Liver (tissue), 9 donors: ENCODE data around the gene DAND5. TPM values are rescaled to one million over a fixed set of nuclear protein-coding genes. Genes with fewer than 3 reads are reported as not detected.
A peak's percentile ranks its signal among the peaks of the same experiment; 100 is the strongest.

Experiments used
- DNase-seq: peaks from one replicate; pipeline ENCODE4 v3.0.0-alpha.2; 2017; ENCODE audit warnings: low spot score
- H3K27ac ChIP-seq, 2 donors: one replicate each; pipeline ENCODE4 v1.7.0; 2013; ENCODE audit warnings: inconsistent platforms in 2 of 2, low read length in 2 of 2, control low read depth in 1 of 2, low read depth in 1 of 2, mild to moderate bottlenecking in 1 of 2
- H3K27me3 ChIP-seq, 4 donors: one replicate each; pipeline versions ENCODE4 v1.6.1 to v1.7.0; 2013; ENCODE audit warnings: low read length in 3 of 4, inconsistent platforms in 1 of 4, mild to moderate bottlenecking in 1 of 4, moderate library complexity in 1 of 4; ENCODE audit not compliant: control insufficient read depth in 4 of 4, insufficient read depth in 4 of 4
- H3K36me3 ChIP-seq, 4 donors: one replicate each; pipeline versions ENCODE4 v1.6.1 to v1.7.0; 2013; ENCODE audit warnings: low read length in 3 of 4, mild to moderate bottlenecking in 3 of 4, low read depth in 1 of 4, moderate library complexity in 1 of 4; ENCODE audit not compliant: control insufficient read depth in 4 of 4, insufficient read depth in 3 of 4
- H3K4me1 ChIP-seq, 4 donors: one replicate each; pipeline versions ENCODE4 v1.6.1 to v1.7.0; 2013; ENCODE audit warnings: low read length in 3 of 4, mild to moderate bottlenecking in 3 of 4, moderate library complexity in 1 of 4; ENCODE audit not compliant: control insufficient read depth in 4 of 4, insufficient read depth in 4 of 4
- H3K4me3 ChIP-seq, 3 donors: one replicate each; pipeline versions ENCODE4 v1.6.1 to v1.7.0; 2013; ENCODE audit warnings: low read length in 3 of 3, control low read depth in 1 of 3, low read depth in 1 of 3, mild to moderate bottlenecking in 1 of 3
- H3K9ac ChIP-seq, 2 donors: one replicate each; pipeline ENCODE4 v1.7.0; 2013; ENCODE audit warnings: low read length in 2 of 2, mild to moderate bottlenecking in 2 of 2, moderate library complexity in 2 of 2, control low read depth in 1 of 2, low read depth in 1 of 2
- H3K9me3 ChIP-seq, 4 donors: one replicate each; pipeline versions ENCODE4 v1.6.1 to v1.7.0; 2013; ENCODE audit warnings: low read length in 3 of 4; ENCODE audit not compliant: control insufficient read depth in 4 of 4
- EGR1 ChIP-seq, 2 donors: IDR thresholded peaks; 2 replicates each; pipeline ENCODE4 v1.6.1; 2016 to 2018; ENCODE audit warnings: antibody characterized with exemption in 2 of 2, low read depth in 2 of 2
- FOXA2 ChIP-seq: IDR thresholded peaks from 2 replicates; pipeline ENCODE4 v1.6.1; 2016; ENCODE audit warnings: antibody characterized with exemption
- GABPA ChIP-seq, 2 donors: IDR thresholded peaks in 1 of 2; conservative IDR thresholded peaks in 1 of 2; 2 replicates each; pipeline ENCODE4 v1.6.1; 2016; ENCODE audit warnings: antibody characterized with exemption in 2 of 2, mild to moderate bottlenecking in 1 of 2, moderate library complexity in 1 of 2
- HNF4A ChIP-seq, 2 donors: conservative IDR thresholded peaks; 2 replicates each; pipeline ENCODE4 v1.6.1; 2016; ENCODE audit warnings: antibody characterized with exemption in 2 of 2, mild to moderate bottlenecking in 2 of 2
- HNF4G ChIP-seq: IDR thresholded peaks from 2 replicates; pipeline ENCODE4 v1.6.1; 2016; ENCODE audit warnings: antibody characterized with exemption
- JUND ChIP-seq, 2 donors: IDR thresholded peaks; 2 replicates each; pipeline ENCODE4 v1.6.1; 2016; ENCODE audit warnings: antibody characterized with exemption in 2 of 2
- NR2F2 ChIP-seq: IDR thresholded peaks from 2 replicates; pipeline ENCODE4 v1.6.1; 2016; ENCODE audit warnings: antibody characterized with exemption
- RAD21 ChIP-seq, 2 donors: IDR thresholded peaks; 2 replicates each; pipeline ENCODE4 v1.6.1; 2016; ENCODE audit warnings: antibody characterized with exemption in 2 of 2, mild to moderate bottlenecking in 2 of 2
- RXRA ChIP-seq, 2 donors: IDR thresholded peaks; 2 replicates each; pipeline ENCODE4 v1.6.1; 2017 to 2018; ENCODE audit warnings: antibody characterized with exemption in 2 of 2, mild to moderate bottlenecking in 1 of 2
- SP1 ChIP-seq: IDR thresholded peaks from 2 replicates; pipeline ENCODE4 v1.6.1; 2018; ENCODE audit warnings: antibody characterized with exemption, mild to moderate bottlenecking
- TAF1 ChIP-seq: conservative IDR thresholded peaks from 2 replicates; pipeline ENCODE4 v1.6.1; 2016; ENCODE audit warnings: antibody characterized with exemption, mild to moderate bottlenecking
- YY1 ChIP-seq: IDR thresholded peaks from 2 replicates; pipeline ENCODE4 v1.6.1; 2016; ENCODE audit warnings: antibody characterized with exemption, mild to moderate bottlenecking
- WGBS: extraction: QIAGEN DNeasy Blood & Tissue Kit; methylation state at CpG from one replicate; pipeline ENCODE4 v1.1.7; 2013; 5-methylcytosine and 5-hydroxymethylcytosine counted together
- polyA plus RNA-seq, 2 donors: library from polyadenylated mRNA; stranded (reverse) in 1 of 2; unstranded in 1 of 2; fragments of 200-250 nt in 1 of 2; fragments of >200 nt in 1 of 2; fragmentation: Nextera tagmentation in 1 of 2; extraction: Ambion mirVana in 1 of 2; gene quantifications; one replicate each; pipeline versions ENCODE4 v1.2.1 to v1.2.3, GENCODE V29; 2013 to 2015
- total RNA-seq, 2 donors: library from RNA; depleted of rRNA; stranded (reverse); fragments of >200 nt; gene quantifications; one replicate each; pipeline ENCODE4 v1.2.3, GENCODE V29; 2014
- TF ChIP-seq, protein P1 (sequence below): fragments of 150-350 bp; IDR thresholded peaks from 2 replicates; pipeline ENCODE4 v1.5.1; 2017; ENCODE audit warnings: improper control_type of control experiment, low read depth, low read length; ENCODE audit not compliant: missing input control
- TF ChIP-seq, protein P2 (sequence below): IDR thresholded peaks from 2 replicates; pipeline ENCODE4 v1.6.1; 2016; ENCODE audit warnings: antibody characterized with exemption
- TF ChIP-seq, protein P3 (sequence below): IDR thresholded peaks from 2 replicates; pipeline ENCODE4 v1.6.1; 2016; ENCODE audit warnings: antibody characterized with exemption
- TF ChIP-seq, protein P4 (sequence below): IDR thresholded peaks from 2 replicates; pipeline ENCODE4 v1.6.1; 2016; ENCODE audit warnings: antibody characterized with exemption
- TF ChIP-seq, protein P5 (sequence below): IDR thresholded peaks from 2 replicates; pipeline ENCODE4 v1.6.1; 2016; ENCODE audit warnings: antibody characterized with exemption, mild to moderate bottlenecking
- donor health status: healthy.
- donor health status: healthy.
- donor health status: healthy.
- donor health status: healthy.
- donor health status: healthy.

Gene DAND5
- total and polyA plus RNA-seq, 4 donors = 0.23 TPM; not detected in 3

DNA sequence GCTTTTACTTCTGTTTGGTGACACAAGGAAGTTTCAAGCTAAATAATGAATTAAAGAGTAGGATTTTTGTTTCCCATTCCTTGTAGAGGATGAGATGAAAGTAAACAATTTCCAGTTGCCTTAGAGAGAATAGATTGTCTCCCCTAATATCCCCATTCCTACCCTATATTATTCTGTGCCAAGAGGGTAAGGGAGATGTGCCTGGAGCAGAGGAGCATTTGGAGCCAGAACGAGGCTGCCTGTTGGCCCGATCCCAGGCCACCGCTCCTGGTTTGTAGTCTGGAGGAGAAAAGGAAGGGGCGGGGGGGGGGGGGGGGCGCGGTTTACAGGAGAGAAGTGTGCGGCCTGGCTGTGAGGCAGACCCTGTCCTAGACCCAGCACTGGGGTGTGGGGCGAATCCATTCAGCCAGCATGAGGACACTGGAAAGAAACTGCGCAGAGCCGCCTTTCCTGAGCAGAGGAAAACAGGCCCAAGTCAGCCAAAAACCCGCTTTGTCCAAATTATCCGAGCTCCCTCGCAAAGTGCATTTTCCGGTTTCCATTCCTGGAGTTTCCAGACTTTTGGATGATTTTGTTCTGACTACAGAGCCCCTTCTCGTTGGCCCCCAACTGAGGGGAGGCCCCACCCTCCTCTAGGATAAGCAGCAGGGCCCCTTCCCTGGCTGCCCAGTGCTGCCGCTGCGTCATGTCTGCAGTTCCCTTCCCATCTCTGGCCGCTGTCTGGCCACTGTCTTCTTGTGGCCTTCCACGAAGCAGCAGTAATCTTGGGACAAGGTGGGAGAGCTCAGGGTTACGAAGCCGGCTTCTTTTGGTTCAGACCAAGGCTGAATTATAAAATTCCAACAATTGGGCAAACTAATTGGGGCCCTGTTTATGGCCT lies 48.9 kb downstream of the DAND5 start:
- WGBS = 67% methylated on average over 21 of the region's 21 CpGs
- no peak for DNase-seq
- H3K27ac ChIP-seq = peak overlapping the region in 1 of 2 donors; percentile 32
- H3K4me1 ChIP-seq = peaks cover under 1 to 44% (median 19%) of the 10 kb centered on the region in 4 donors
- no peak overlapping the region for H3K4me3 ChIP-seq
- H3K27me3 ChIP-seq = no peaks in the 10 kb centered on the region
- TF ChIP-seq, protein P1, sequence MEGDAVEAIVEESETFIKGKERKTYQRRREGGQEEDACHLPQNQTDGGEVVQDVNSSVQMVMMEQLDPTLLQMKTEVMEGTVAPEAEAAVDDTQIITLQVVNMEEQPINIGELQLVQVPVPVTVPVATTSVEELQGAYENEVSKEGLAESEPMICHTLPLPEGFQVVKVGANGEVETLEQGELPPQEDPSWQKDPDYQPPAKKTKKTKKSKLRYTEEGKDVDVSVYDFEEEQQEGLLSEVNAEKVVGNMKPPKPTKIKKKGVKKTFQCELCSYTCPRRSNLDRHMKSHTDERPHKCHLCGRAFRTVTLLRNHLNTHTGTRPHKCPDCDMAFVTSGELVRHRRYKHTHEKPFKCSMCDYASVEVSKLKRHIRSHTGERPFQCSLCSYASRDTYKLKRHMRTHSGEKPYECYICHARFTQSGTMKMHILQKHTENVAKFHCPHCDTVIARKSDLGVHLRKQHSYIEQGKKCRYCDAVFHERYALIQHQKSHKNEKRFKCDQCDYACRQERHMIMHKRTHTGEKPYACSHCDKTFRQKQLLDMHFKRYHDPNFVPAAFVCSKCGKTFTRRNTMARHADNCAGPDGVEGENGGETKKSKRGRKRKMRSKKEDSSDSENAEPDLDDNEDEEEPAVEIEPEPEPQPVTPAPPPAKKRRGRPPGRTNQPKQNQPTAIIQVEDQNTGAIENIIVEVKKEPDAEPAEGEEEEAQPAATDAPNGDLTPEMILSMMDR = no peak
- TF ChIP-seq RXRA (IDR thresholded peaks at IDR 0.05) = no peak
- TF ChIP-seq, protein P2, sequence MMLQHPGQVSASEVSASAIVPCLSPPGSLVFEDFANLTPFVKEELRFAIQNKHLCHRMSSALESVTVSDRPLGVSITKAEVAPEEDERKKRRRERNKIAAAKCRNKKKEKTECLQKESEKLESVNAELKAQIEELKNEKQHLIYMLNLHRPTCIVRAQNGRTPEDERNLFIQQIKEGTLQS = no peak
- no peak for TF ChIP-seq FOXA2
- no peak for TF ChIP-seq GABPA (IDR thresholded peaks at IDR 0.05 in 1 of 2, conservative IDR thresholded peaks at IDR 0.05 in 1 of 2)
- no peak for TF ChIP-seq YY1
- no peak for TF ChIP-seq JUND (IDR thresholded peaks at IDR 0.05)
- TF ChIP-seq RAD21 (IDR thresholded peaks at IDR 0.05) = no peak
- TF ChIP-seq HNF4A (conservative IDR thresholded peaks at IDR 0.05) = no peak
- TF ChIP-seq, protein P3, sequence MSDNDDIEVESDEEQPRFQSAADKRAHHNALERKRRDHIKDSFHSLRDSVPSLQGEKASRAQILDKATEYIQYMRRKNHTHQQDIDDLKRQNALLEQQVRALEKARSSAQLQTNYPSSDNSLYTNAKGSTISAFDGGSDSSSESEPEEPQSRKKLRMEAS = no peak
- no peak for TF ChIP-seq NR2F2
- TF ChIP-seq, protein P4, sequence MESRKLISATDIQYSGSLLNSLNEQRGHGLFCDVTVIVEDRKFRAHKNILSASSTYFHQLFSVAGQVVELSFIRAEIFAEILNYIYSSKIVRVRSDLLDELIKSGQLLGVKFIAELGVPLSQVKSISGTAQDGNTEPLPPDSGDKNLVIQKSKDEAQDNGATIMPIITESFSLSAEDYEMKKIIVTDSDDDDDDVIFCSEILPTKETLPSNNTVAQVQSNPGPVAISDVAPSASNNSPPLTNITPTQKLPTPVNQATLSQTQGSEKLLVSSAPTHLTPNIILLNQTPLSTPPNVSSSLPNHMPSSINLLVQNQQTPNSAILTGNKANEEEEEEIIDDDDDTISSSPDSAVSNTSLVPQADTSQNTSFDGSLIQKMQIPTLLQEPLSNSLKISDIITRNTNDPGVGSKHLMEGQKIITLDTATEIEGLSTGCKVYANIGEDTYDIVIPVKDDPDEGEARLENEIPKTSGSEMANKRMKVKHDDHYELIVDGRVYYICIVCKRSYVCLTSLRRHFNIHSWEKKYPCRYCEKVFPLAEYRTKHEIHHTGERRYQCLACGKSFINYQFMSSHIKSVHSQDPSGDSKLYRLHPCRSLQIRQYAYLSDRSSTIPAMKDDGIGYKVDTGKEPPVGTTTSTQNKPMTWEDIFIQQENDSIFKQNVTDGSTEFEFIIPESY = no peak
- no peak for TF ChIP-seq TAF1
- TF ChIP-seq SP1 = no peak
- no peak for TF ChIP-seq EGR1 (IDR thresholded peaks at IDR 0.05; ENCODE audit: low read depth in 2 of 2)
- no peak for TF ChIP-seq HNF4G
- TF ChIP-seq, protein P5, sequence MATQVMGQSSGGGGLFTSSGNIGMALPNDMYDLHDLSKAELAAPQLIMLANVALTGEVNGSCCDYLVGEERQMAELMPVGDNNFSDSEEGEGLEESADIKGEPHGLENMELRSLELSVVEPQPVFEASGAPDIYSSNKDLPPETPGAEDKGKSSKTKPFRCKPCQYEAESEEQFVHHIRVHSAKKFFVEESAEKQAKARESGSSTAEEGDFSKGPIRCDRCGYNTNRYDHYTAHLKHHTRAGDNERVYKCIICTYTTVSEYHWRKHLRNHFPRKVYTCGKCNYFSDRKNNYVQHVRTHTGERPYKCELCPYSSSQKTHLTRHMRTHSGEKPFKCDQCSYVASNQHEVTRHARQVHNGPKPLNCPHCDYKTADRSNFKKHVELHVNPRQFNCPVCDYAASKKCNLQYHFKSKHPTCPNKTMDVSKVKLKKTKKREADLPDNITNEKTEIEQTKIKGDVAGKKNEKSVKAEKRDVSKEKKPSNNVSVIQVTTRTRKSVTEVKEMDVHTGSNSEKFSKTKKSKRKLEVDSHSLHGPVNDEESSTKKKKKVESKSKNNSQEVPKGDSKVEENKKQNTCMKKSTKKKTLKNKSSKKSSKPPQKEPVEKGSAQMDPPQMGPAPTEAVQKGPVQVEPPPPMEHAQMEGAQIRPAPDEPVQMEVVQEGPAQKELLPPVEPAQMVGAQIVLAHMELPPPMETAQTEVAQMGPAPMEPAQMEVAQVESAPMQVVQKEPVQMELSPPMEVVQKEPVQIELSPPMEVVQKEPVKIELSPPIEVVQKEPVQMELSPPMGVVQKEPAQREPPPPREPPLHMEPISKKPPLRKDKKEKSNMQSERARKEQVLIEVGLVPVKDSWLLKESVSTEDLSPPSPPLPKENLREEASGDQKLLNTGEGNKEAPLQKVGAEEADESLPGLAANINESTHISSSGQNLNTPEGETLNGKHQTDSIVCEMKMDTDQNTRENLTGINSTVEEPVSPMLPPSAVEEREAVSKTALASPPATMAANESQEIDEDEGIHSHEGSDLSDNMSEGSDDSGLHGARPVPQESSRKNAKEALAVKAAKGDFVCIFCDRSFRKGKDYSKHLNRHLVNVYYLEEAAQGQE = no peak
- H3K36me3 ChIP-seq = no peaks in the 10 kb centered on the region
- H3K9ac ChIP-seq = no peak overlapping the region
- no peaks in the 10 kb centered on the region for H3K9me3 ChIP-seq
